ENCODE results near the gene BAD.
"Not testable (repeated sequence)": the region's sequence is repeated elsewhere in the genome, so short reads cannot be mapped to it uniquely, and the experiment has no call there.

The BAD gene

DNA sequence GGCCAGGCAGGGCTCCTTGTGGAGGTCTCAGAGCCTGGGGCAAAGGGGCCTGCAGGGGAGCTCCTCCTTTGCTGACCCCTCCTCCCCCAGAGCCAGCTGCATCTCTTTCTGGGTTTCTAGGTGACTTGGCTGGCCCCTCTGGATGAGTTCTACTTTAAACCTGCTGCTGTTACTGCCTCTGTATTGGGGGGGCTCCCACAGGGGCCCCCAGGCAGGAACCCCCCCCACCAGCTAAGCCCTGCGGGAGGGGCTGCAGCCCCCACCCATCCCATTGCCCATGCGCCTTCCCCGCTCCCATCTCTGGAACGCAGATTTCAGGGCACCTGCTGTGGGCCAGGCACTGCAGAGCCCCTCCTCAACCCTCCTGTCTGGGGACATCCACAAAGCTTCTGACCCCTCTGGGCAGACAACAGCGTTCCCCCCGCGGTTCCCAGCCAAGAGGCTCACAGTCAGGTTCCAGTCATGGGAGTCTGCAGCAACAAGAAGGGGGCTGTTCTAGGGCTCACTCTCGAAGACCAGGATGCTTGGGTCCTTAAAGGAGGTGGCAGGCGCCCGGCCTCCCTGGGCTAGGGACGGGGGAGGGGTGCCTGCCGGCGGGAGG, 34.0 kb downstream of the BAD start:
- Mint-ChIP-seq H3K27me3 (no peaks in the 10 kb centered on the region), H3K4me1 (peaks cover 7% of the 10 kb centered on the region), H3K27ac (no peak overlapping the region), H3K36me3 (no peaks in the 10 kb centered on the region), H3K4me3 (peak overlapping the region; percentile 84), H3K9me3 (no peaks in the 10 kb centered on the region)

GRCh38 chr11:64249563-64250414, 34.7 kb downstream of the BAD start:
- Mint-ChIP-seq H3K27me3 (no peaks in the 10 kb centered on the region), H3K27ac (peak overlapping the region; percentile 8), H3K4me3 (peak overlapping the region; percentile 21), H3K9me3 (no peaks in the 10 kb centered on the region), H3K4me1 (peaks cover 7% of the 10 kb centered on the region), H3K36me3 (no peaks in the 10 kb centered on the region)

GRCh38 chr11:64249038-64249437, 35.4 kb downstream of the BAD start:
- Mint-ChIP-seq H3K4me3 (peak overlapping the region; percentile 15), H3K9me3 (no peaks in the 10 kb centered on the region), H3K27ac (no peak overlapping the region), H3K27me3 (no peaks in the 10 kb centered on the region), H3K36me3 (no peaks in the 10 kb centered on the region), H3K4me1 (peaks cover 7% of the 10 kb centered on the region)

DNA sequence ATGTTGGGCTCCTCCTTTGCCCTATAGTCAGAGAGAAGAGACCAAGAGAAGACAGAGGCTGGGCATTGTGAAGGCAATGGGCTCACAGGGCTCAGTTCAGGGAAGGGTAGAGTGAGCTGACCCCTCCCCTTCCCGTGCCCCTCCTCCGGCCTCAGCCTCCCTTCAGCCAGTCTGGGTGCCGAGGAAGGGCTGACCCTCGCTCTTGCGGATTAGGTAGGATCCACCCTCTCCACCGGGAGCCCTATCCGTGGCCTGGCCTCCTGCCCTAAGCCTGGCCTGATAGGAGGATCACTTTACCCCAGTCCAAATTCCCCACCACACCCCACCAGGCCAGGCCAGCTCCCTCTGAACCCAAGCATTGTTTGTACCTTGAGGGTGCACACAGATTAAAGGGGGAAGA, 35.9 kb downstream of the BAD start:
- H3K4me1 Mint-ChIP-seq: peaks cover 10% of the 10 kb centered on the region
- no peak overlapping the region for H3K4me3 Mint-ChIP-seq
- H3K27me3 Mint-ChIP-seq: no peaks in the 10 kb centered on the region
- H3K9me3 Mint-ChIP-seq: no peaks in the 10 kb centered on the region
- H3K27ac Mint-ChIP-seq: no peak overlapping the region
- no peaks in the 10 kb centered on the region for H3K36me3 Mint-ChIP-seq

DNA sequence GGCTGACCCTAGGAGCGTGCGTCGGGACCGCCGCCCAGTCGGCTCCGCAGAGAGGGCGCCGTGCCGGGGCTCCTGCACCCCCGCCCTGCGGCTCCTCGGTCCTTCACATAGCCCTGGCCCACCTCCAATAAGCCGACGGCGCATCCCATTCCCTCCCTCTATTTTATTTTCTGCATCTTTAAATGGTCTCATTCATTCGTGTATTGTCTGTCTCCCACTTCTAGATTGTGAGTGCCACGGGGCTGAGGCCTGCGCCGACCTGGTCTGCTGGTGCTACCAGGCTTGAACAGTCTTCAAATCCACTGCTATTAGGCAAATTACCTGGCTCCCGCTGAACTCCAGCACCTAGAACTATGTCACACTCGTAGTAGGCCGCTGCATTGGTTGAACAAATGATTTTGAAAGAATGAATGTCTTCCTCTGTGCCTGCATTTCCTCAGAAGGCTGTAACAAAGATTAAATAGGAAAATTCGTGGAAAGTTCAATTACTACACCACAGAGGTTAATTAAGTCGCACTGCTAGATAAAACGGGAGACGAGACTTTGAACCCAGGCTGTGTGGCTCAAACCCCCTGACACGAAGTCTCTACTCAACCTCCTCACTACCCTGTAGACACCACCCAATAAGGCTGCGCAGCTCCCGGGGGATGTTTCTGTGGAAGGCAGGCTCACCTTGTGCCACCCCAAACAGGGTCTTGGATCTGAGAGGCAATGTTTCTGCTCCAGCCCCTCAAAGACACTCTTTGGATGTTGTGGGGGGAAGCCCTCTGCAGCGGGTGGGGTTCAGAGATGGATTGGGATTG, 36.5 kb downstream of the BAD start:
- H3K27ac Mint-ChIP-seq: no peak overlapping the region
- no peaks in the 10 kb centered on the region for H3K36me3 Mint-ChIP-seq
- H3K4me1 Mint-ChIP-seq: peaks cover 17% of the 10 kb centered on the region
- H3K9me3 Mint-ChIP-seq: no peaks in the 10 kb centered on the region
- no peaks in the 10 kb centered on the region for H3K27me3 Mint-ChIP-seq
- peak overlapping the region; percentile 80 for H3K4me3 Mint-ChIP-seq

DNA sequence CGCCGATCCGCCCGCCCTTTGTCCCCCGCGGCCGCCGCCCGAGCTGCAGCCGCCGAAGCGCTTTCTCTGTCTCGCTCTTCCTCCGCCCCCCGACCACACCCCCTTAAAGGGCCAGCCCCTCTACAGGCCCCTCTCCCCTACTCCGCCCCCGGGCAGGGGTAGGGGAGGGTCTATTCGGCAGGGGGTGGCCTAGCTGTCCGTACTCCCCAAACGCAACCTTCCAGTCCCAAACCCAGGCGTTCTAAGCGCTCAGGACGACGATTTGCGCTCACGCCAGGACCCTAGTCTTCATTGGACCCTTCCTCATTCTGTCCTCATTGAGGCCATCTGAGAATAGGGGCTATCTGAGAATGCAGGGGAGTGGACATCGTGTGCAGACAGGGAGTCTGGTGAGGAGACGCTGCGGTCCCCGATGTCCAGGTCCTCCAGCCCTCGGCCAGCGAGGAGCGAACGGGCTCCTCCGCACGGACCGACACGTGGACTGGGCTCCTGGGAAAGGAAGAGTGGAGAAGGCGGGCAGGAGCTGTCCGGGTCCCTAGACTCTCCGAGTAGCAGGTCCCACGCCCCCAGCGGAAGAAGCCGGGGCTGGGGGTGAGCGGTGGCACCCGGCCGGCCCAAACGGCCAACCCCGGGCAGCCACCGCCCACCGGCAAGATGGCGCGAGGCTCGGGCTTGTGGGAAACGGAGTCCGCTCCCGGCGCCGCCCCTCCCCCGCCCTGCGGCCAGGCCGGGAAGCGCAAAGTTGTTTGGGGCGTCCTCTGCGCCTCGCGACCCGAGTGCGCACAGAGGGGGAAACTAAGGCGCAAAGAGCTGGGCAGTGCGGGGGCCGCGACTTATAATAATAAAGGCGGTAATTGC, 37.4 kb downstream of the BAD start, which contains the start of gene PPP1R14B:
Gene PPP1R14B (minus strand): TSS at position 73 of the 858 bp plus-strand sequence. CDS start 270 bp downstream, outside the sequence.
- Mint-ChIP-seq H3K27me3 (no peaks in the 10 kb centered on the region), H3K4me1 (peaks cover 22% of the 10 kb centered on the region), H3K4me3 (peak within 1 kb of the TSS; percentile 95), H3K36me3 (no peaks in the 10 kb centered on the region), H3K27ac (peak within 1 kb of the TSS; percentile 97), H3K9me3 (no peaks in the 10 kb centered on the region)

DNA sequence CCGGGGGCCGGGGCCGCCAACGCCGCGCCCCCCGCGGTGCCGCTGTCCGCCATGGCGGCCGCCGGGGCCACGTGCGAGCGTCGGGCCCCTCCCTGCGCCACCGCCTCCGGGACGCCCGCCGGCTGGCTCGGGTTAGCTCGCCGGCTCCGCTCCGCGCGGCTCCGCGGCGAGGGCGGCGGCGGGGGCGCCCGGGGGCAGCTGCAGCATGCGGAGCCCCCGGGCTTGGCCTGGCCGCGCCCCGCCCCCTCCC, 37.9 kb downstream of the BAD start:
- not testable (repeated sequence) for H3K9me3 Mint-ChIP-seq, H3K36me3 Mint-ChIP-seq, H3K27me3 Mint-ChIP-seq, H3K27ac Mint-ChIP-seq
- H3K4me1 Mint-ChIP-seq: peaks cover 17% of the 10 kb centered on the region
- peak overlapping the region; percentile 87 for H3K4me3 Mint-ChIP-seq

DNA sequence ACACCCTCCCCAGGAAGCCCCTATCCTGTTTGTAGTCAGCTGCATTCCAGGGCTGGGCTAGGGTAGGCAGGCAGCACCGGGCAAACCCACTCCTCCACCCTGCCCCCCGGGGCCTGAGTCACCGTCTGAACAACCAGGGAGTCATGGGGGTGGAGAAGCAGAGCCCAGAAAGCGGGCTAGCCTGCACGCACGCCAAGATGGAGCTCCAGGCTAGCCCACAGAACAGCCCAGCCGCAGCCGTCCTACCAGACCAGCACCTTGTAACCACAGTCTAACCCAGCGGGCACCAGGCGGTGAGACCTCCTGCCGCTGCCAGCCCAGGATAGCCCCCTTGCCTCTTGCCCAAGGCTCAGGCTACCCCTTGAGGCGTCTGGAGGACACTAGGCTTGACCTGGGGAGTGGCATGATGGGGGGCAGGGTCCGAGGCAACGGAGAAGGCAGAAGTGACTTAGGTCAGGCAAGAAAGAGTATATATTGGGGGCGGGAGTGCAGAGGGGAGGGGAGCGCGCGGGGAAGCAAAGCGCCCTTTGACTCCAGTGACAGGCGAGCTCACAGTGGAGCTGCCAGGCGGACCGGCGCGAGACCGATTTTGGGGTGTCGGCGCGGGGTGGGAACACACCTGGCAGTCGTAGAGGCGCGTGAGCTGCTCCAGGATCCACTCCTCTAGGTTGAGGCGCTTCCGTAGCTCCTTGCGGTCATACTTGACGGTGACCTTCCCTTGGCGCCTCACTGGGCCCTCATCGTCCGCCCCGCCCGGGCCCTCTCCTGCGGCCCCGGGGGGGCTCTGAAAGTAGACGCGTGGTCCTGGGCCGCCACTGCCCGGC, 38.5 kb downstream of the BAD start:
- Mint-ChIP-seq H3K27ac (peak overlapping the region; percentile 97), H3K27me3 (no peaks in the 10 kb centered on the region), H3K4me3 (peak overlapping the region; percentile 95), H3K36me3 (no peaks in the 10 kb centered on the region), H3K4me1 (peaks cover 17% of the 10 kb centered on the region), H3K9me3 (no peaks in the 10 kb centered on the region)

DNA sequence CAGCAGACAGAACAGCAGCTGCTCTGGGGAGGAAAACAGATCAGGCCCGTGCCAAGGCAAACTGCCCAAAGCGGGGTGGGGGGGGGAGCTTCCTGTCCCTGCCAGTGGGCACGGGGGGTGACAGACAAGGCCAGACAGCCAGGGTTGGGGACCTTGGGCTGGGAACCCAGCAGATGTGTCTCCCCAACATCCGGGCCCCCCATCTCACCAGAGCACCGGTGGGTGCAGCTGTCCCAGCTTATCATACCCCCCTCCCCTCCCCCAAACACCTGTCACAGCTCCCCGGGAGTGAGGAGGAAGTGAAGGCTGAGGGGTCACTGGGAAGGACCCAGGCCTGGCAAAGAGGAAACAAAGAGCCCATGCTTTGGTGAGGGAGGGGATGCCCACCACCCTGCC, 39.1 kb downstream of the BAD start:
- Mint-ChIP-seq H3K27ac (no peak overlapping the region), H3K36me3 (no peaks in the 10 kb centered on the region), H3K27me3 (no peaks in the 10 kb centered on the region), H3K4me3 (peak overlapping the region; percentile 95), H3K9me3 (no peaks in the 10 kb centered on the region), H3K4me1 (peaks cover 20% of the 10 kb centered on the region)

GRCh38 chr11:64244966-64245365, 39.5 kb downstream of the BAD start:
- H3K9me3 Mint-ChIP-seq: no peaks in the 10 kb centered on the region
- H3K27ac Mint-ChIP-seq: no peak overlapping the region
- H3K4me1 Mint-ChIP-seq: peaks cover 25% of the 10 kb centered on the region
- H3K36me3 Mint-ChIP-seq: no peaks in the 10 kb centered on the region
- H3K4me3 Mint-ChIP-seq: peak overlapping the region; percentile 95
- H3K27me3 Mint-ChIP-seq: no peaks in the 10 kb centered on the region

GRCh38 chr11:64244107-64244506, 40.4 kb downstream of the BAD start:
- Mint-ChIP-seq H3K9me3 (no peaks in the 10 kb centered on the region), H3K4me3 (peak overlapping the region; percentile 46), H3K27ac (no peak overlapping the region), H3K27me3 (no peaks in the 10 kb centered on the region), H3K4me1 (peaks cover 28% of the 10 kb centered on the region), H3K36me3 (no peaks in the 10 kb centered on the region)

GRCh38 chr11:64243236-64243854, 41.1 kb downstream of the BAD start:
- Mint-ChIP-seq H3K27ac (peak overlapping the region; percentile 1), H3K27me3 (no peaks in the 10 kb centered on the region), H3K9me3 (no peaks in the 10 kb centered on the region), H3K4me1 (peaks cover 28% of the 10 kb centered on the region), H3K4me3 (peak overlapping the region; percentile 46), H3K36me3 (no peaks in the 10 kb centered on the region)

GRCh38 chr11:64241491-64242374, 42.7 kb downstream of the BAD start:
- no peaks in the 10 kb centered on the region for H3K36me3 Mint-ChIP-seq
- H3K4me1 Mint-ChIP-seq: peaks cover 28% of the 10 kb centered on the region

GRCh38 chr11:64241241-64241490, 43.3 kb downstream of the BAD start:
- Mint-ChIP-seq H3K4me3 (peak overlapping the region; percentile 93), H3K4me1 (peaks cover 28% of the 10 kb centered on the region), H3K9me3 (no peaks in the 10 kb centered on the region), H3K27ac (peak overlapping the region; percentile 97), H3K27me3 (no peaks in the 10 kb centered on the region), H3K36me3 (no peaks in the 10 kb centered on the region)

More at GRCh38 chr11:64241491-64242374, 42.7 kb downstream of the BAD start:
- Mint-ChIP-seq H3K9me3 (no peaks in the 10 kb centered on the region), H3K27ac (peak overlapping the region; percentile 97), H3K27me3 (no peaks in the 10 kb centered on the region), H3K4me3 (peak overlapping the region; percentile 93)

All from activated naive CD4-positive, alpha-beta T cell treated with anti-CD3 and anti-CD28 coated beads, Interleukin-2, amount 50 U/mL, for 24 hours (primary cell).